Measurements from ENCODE around the gene PRRG1.
A peak's percentile ranks its signal among the peaks of the same experiment; 100 is the strongest.
"Not testable (repeated sequence)": the region's sequence is repeated elsewhere in the genome, so short reads cannot be mapped to it uniquely, and the experiment has no call there.

The PRRG1 gene

GRCh38 chrX:37349221-37350033 lies at the start of gene PRRG1:
TSS of gene PRRG1 (plus strand) at chrX:37349364. CDS start at chrX:37406250, 56,886 bp downstream.
- DNase-seq: peak; percentile 89

GRCh38 chrX:37302569-37302968 lies 46.6 kb upstream of the PRRG1 start:
- no peak for DNase-seq

GRCh38 chrX:37305238-37305637 lies 43.9 kb upstream of the PRRG1 start:
- DNase-seq: not testable (repeated sequence)

- DNase-seq: no peak
These were observed 34.6 kb upstream of the PRRG1 start for GRCh38 chrX:37314531-37314930.

- no peak for DNase-seq
These were observed 33.5 kb upstream of the PRRG1 start for GRCh38 chrX:37315511-37316248.

- DNase-seq: no peak
These were observed 28.5 kb upstream of the PRRG1 start for GRCh38 chrX:37320541-37321203.

- DNase-seq: no peak
These were observed 18.5 kb upstream of the PRRG1 start for GRCh38 chrX:37330642-37331041.

GRCh38 chrX:37331546-37331945 lies 17.6 kb upstream of the PRRG1 start:
- DNase-seq: no peak

GRCh38 chrX:37332055-37332454 lies 17.1 kb upstream of the PRRG1 start:
- no peak for DNase-seq

- no peak for DNase-seq
These were observed 16.0 kb upstream of the PRRG1 start for GRCh38 chrX:37332987-37333658.

GRCh38 chrX:37347420-37347819 lies 1.7 kb upstream of the PRRG1 start:
- DNase-seq: no peak

- no peak for DNase-seq
These were observed 763 bp upstream of the PRRG1 start for GRCh38 chrX:37348231-37348970.

GRCh38 chrX:37348971-37349220 lies 268 bp upstream of the PRRG1 start:
- DNase-seq: no peak

- DNase-seq: peak; percentile 42
These were observed 836 bp downstream of the PRRG1 start for GRCh38 chrX:37350034-37350365.

- DNase-seq: no peak
These were observed 4.5 kb downstream of the PRRG1 start for GRCh38 chrX:37353646-37354045.

GRCh38 chrX:37357436-37357835 lies 8.3 kb downstream of the PRRG1 start:
- DNase-seq: no peak

- no peak for DNase-seq
These were observed 12.4 kb downstream of the PRRG1 start for GRCh38 chrX:37361596-37361995.

GRCh38 chrX:37364666-37365065 lies 15.5 kb downstream of the PRRG1 start:
- no peak for DNase-seq

GRCh38 chrX:37367946-37368345 lies 18.8 kb downstream of the PRRG1 start:
- DNase-seq: no peak

- no peak for DNase-seq
These were observed 21.5 kb downstream of the PRRG1 start for GRCh38 chrX:37370499-37371141.

GRCh38 chrX:37371578-37371991 lies 22.4 kb downstream of the PRRG1 start:
- peak; percentile 22 for DNase-seq

- DNase-seq: no peak
These were observed 29.2 kb downstream of the PRRG1 start for GRCh38 chrX:37378404-37378803.

Measured in femur (tissue), 1 donor.